GM18951 (cell line): ENCODE measurements around the gene RAD23B.

Experiments used
- POLR2A ChIP-seq: IDR thresholded peaks from 4 replicates; pipeline ENCODE4 v1.6.1; 2011; ENCODE audit warnings: mild to moderate bottlenecking; ENCODE audit not compliant: insufficient read length, insufficient read depth; ENCODE audit errors: extremely low read depth
- in situ Hi-C: fragments of 300-500 bp; cut with MboI; formaldehyde crosslinking; loops from one replicate; pipeline ENCODE4 v1.12.0; 2022; ENCODE audit warnings: low sequenced_read_pairs, mixed read lengths, inconsistent platforms; ENCODE audit not compliant: unreplicated experiment

The RAD23B gene

GRCh38 chr9:107274953-107275422 is 8.1 kb upstream of the RAD23B start:
- no peak for TF ChIP-seq POLR2A
- in situ Hi-C loops: no loop called here

DNA sequence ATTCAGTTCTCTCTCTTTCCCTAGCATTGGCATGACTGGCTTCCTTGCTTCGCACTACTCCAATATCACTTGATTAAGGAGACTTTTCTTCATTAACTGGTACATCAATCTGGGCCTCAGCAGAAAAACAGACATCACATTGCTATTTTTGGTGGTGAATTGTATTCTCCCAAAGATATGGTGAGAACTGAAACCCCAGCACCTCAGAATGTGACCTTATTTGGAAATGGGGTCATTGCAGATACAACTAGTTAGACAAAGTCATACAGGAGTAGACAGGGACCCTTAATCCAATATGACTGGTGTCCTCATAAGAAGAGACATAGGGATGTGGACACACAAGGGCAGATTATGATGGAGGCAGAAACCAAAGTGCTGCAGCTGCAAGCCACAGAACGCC is 7.5 kb upstream of the RAD23B start:
- in situ Hi-C loops: no loop called here
- no peak for TF ChIP-seq POLR2A

DNA sequence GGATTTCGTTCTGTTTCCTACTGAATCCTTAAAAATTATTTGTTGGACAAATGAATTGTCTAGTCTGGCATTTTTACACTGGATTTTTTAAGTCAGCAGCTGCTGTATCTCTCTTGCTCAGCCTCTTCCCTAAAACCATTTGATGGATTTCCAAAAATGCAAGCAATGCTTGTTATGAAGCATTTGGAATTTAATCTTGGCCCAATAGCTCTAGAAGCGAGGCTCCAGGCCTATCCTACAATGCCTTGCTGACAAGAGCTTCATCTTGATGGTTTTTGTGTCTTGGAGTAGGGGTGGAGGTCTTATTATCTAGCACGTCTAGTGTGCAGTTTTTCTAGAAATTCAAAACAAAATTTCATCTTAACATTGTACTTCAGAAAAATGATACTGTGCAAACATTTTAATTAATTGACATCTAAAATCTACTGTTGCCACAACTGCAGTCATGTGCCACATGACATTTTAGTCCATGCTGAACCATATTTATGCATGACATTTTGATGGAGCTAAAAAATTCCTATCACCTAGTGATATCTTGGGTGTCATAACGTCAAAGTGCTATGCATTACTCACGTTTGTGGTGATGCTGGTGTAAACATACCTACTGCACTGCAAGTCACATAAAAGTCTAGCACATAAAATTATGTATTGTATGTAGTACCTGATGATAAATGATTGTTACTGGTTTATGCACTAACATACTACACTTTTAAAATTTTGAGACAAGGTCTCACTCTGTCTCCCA is 5.9 kb upstream of the RAD23B start:
- in situ Hi-C loops: no loop called here
- no peak for TF ChIP-seq POLR2A

DNA sequence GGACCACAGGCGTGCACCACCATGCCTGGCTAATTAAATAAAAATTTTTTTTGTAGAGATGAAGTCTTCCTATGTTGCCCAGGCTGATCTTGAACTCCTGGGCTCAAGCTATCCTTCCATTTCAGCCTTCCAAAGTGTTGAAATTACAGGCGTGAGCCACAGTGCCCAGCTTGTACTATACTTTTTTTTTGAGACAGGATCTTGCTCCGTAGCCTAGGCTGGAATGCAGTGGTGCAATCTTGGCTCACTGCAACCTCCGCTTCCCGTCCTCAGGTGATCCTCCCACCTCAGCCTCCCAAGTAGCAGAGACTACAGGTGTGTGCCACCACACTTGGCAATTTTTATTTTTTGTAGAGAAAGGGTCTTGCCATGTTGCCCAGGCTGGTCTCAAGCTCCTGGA is 5.3 kb upstream of the RAD23B start:
- TF ChIP-seq POLR2A: no peak
- in situ Hi-C loops: no loop called here

GRCh38 chr9:107279086-107279485 is 4.0 kb upstream of the RAD23B start:
- in situ Hi-C loops: no loop called here

DNA sequence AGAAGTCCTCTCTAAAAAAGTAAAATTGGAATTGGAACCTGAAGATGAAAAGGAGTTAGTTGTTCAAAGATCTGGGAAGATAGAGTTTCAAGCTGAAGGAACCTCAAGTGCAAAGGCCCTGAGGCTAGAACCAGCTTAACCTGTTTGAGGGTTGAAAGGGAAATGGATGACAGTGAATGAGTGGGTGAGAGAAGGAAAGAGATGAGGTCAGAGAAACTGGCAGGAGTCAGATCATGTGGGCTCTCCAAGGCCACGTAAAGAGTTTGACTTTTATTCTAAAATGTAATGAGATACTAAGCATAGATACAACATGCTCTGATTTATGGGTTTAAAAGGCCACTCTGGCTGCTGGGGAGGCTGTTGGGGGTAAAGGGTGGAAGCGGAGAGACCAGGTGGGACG is 2.5 kb upstream of the RAD23B start:
- no peak for TF ChIP-seq POLR2A
- in situ Hi-C loops: no loop called here

More at GRCh38 chr9:107279086-107279485, 4.0 kb upstream of the RAD23B start:
- no peak for TF ChIP-seq POLR2A

GRCh38 chr9:107281184-107281583 is 1.9 kb upstream of the RAD23B start:
- in situ Hi-C loops: no loop called here
- TF ChIP-seq POLR2A: no peak

DNA sequence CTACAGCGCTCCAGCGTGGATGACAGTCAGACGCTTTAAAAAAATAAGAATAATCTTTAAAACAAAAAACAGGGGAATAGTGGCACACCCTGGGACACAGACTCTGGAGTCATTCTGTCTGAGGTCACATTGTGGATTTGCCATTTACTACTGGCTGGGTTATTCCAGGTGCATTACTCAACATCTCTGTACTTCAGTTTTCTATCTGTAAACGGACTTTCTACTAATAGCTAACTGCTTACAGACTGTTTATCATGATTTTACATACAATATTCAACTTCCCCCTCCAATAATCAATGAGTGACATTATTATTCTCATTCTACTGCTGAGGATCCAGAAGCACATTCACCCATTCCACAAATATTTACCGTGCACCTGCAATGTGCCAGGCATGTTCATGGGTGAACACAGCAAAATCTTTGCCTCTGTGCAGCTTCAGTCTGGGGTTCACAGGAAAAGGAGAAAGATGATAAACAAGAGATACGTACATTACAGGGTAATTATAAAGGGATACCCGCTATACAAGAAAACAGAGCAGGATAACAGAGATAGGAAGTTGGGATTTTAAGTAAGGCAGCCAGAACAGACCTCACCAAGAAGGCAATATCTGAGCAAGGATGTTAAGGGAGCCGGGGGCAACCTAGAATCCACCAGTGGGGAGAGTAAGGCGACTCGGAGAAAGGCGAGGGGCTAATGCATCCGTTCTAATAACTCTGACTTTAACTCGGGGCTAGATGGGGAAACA is 984 bp upstream of the RAD23B start:
- TF ChIP-seq POLR2A: no peak
- in situ Hi-C loops: no loop called here

- in situ Hi-C loops: no loop called here
- no peak for TF ChIP-seq POLR2A
Measured at GRCh38 chr9:107283623-107284616, 841 bp downstream of the RAD23B start.

DNA sequence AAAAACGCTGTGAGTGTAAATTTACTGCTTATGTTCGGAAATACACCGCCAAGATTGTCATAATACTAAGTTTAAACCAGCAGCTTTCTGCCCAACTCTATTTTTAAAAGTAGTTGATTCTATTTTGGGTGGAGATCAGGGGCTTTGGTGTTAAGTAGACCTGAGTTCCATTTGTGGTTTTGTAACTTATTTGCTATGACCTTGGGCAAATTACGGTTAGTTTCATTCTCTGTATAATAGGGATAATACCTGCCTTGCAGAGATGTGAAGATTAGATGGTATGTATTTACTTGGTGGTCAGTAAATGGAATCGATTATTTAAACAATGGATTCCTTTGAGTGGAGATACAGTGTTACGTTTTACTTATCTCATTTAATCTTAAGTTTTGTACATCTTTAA is 1.6 kb downstream of the RAD23B start:
- in situ Hi-C loops: no loop called here
- TF ChIP-seq POLR2A: no peak

GRCh38 chr9:107285286-107285685 is 2.2 kb downstream of the RAD23B start:
- in situ Hi-C loops: no loop called here
- no peak for TF ChIP-seq POLR2A

DNA sequence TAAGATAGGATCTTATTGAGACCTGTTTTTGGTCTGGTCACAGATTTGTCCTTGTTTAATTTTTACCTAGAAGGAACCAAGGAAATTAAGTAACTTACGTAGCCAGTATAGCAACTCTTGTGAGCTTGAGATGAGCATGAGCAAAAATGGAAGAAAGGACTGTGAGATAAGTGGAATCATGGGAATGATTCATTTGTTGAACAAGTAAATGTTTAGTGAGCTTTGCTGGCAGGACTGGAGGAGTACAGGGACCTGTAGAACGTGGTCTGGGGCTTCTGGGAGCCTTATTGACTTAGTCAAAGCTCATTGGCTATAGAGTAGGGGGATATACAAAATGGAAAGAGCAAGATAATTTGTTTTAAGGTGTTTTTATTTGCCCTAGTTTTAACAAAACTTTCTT is 3.0 kb downstream of the RAD23B start:
- TF ChIP-seq POLR2A: no peak
- in situ Hi-C loops: no loop called here

DNA sequence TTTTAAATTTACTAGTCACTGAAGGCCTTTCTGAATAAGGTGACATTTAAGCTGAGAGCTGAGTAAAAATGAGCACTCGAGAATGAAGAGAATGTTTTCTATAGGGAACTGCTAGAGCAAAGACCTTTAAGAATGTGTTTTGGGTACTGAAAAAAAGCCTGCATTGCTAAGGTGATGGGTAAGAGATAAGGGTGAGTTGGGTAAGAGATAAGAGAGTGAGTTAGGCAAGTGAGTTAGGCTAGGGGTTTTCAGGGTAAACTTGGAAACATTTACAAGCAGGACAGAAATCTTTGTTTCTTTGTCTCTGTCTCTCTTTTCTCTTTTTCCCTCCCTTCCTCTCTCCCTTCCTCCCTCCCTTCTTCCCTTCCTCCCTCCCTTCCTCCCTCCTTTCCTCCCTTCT is 5.6 kb downstream of the RAD23B start:
- in situ Hi-C loops: no loop called here
- no peak for TF ChIP-seq POLR2A
